ENCODE results near the gene SLC35F3.

Gene SLC35F3

GRCh38 chr1:234199476-234200127 is 295.1 kb downstream of the SLC35F3 start:
- H3K4me3 ChIP-seq (replicated peaks; ENCODE audit: low read depth, low read length), result no peak overlapping the region
- no peak for TF ChIP-seq CTCF (IDR thresholded peaks at IDR 0.05; ENCODE audit: low read depth, low read length, missing control alignments)
- DNase-seq (ENCODE audit: extremely low read depth, low read depth), result no peak

- TF ChIP-seq CTCF (IDR thresholded peaks at IDR 0.05; ENCODE audit: low read depth, low read length, missing control alignments), result no peak
- DNase-seq (ENCODE audit: extremely low read depth, low read depth), result no peak
- no peak overlapping the region for H3K4me3 ChIP-seq (replicated peaks; ENCODE audit: low read depth, low read length)
These were observed 296.1 kb downstream of the SLC35F3 start for GRCh38 chr1:234200566-234200965.

GRCh38 chr1:234201600-234201999 is 297.1 kb downstream of the SLC35F3 start:
- no peak for TF ChIP-seq CTCF (IDR thresholded peaks at IDR 0.05; ENCODE audit: low read depth, low read length, missing control alignments)
- no peak for DNase-seq (ENCODE audit: extremely low read depth, low read depth)

GRCh38 chr1:234205966-234206365 is 301.5 kb downstream of the SLC35F3 start:
- H3K4me3 ChIP-seq (replicated peaks; ENCODE audit: low read depth, low read length), result no peak overlapping the region
- no peak for DNase-seq (ENCODE audit: extremely low read depth, low read depth)
- TF ChIP-seq CTCF (IDR thresholded peaks at IDR 0.05; ENCODE audit: low read depth, low read length, missing control alignments), result no peak

More at GRCh38 chr1:234201600-234201999, 297.1 kb downstream of the SLC35F3 start:
- no peak overlapping the region for H3K4me3 ChIP-seq (replicated peaks; ENCODE audit: low read depth, low read length)

GRCh38 chr1:234206651-234207284 is 302.3 kb downstream of the SLC35F3 start:
- DNase-seq (ENCODE audit: extremely low read depth, low read depth), result peak; percentile 59
- no peak overlapping the region for H3K4me3 ChIP-seq (replicated peaks; ENCODE audit: low read depth, low read length)
- TF ChIP-seq CTCF (IDR thresholded peaks at IDR 0.05; ENCODE audit: low read depth, low read length, missing control alignments), result no peak

- H3K4me3 ChIP-seq (replicated peaks; ENCODE audit: low read depth, low read length), result no peak overlapping the region
- no peak for TF ChIP-seq CTCF (IDR thresholded peaks at IDR 0.05; ENCODE audit: low read depth, low read length, missing control alignments)
These were observed 303.9 kb downstream of the SLC35F3 start for GRCh38 chr1:234208351-234208750.

More at GRCh38 chr1:234208351-234208750, 303.9 kb downstream of the SLC35F3 start:
- DNase-seq (ENCODE audit: extremely low read depth, low read depth), result no peak

Data from HFF-Myc (cell line).